ENCODE measurements around the gene XPO1. TPM values are rescaled to one million over a fixed set of nuclear protein-coding genes. Genes with fewer than 3 reads are reported as not detected.
A peak's percentile ranks its signal among the peaks of the same experiment; 100 is the strongest.

XPO1 gene
- total RNA-seq, 1 experiment from 2014 or later, result 272 TPM

GRCh38 chr2:61536572-61537276 lies 1.4 kb downstream of the XPO1 start (continued):
- no peak for TF ChIP-seq JUN (CRISPR knock-in tag; IDR thresholded peaks at IDR 0.05)
- peak; percentile 89 for TF ChIP-seq USF1 (CRISPR knock-in tag; IDR thresholded peaks at IDR 0.05)
- TF ChIP-seq NR2C2 (CRISPR knock-in tag; IDR thresholded peaks at IDR 0.05), result no peak
- 0 out of 2 replicates have a peak, but pooled peaks have one; percentile 27 for TF ChIP-seq CREM (CRISPR knock-in tag; IDR thresholded peaks at IDR 0.05)
- peak; percentile 63; the same call in 1 of the 2 replicates for TF ChIP-seq MAX (CRISPR knock-in tag; IDR thresholded peaks at IDR 0.05)
- no peak for TF ChIP-seq TEAD4 (CRISPR knock-in tag; IDR thresholded peaks at IDR 0.05)
- no peak for TF ChIP-seq FOXK1 (CRISPR knock-in tag; IDR thresholded peaks at IDR 0.05)
- TF ChIP-seq FOXP1 (CRISPR knock-in tag; IDR thresholded peaks at IDR 0.05; ENCODE audit: borderline replicate concordance), result no peak
- TF ChIP-seq GTF2I (CRISPR knock-in tag; conservative IDR thresholded peaks at IDR 0.05), result no peak
- no peak for TF ChIP-seq HMGXB4 (CRISPR knock-in tag; IDR thresholded peaks at IDR 0.05)
- TF ChIP-seq SP1 (CRISPR knock-in tag; conservative IDR thresholded peaks at IDR 0.05), result peak; percentile 35; the same call in 1 of the 2 replicates
- no peak for TF ChIP-seq MYBL2 (CRISPR knock-in tag; IDR thresholded peaks at IDR 0.05)
- peak; percentile 43; the same call in 1 of the 2 replicates for TF ChIP-seq PRDM15 (CRISPR knock-in tag; IDR thresholded peaks at IDR 0.05)
- TF ChIP-seq ARID4B (CRISPR knock-in tag; IDR thresholded peaks at IDR 0.05; ENCODE audit: borderline replicate concordance), result peak; percentile 34; the same call in 1 of the 2 replicates
- TF ChIP-seq EMX1 (CRISPR knock-in tag; IDR thresholded peaks at IDR 0.05), result 0 out of 2 replicates have a peak, but pooled peaks have one; percentile 43
- 0 out of 2 replicates have a peak, but pooled peaks have one; percentile 24 for TF ChIP-seq ZNF532 (CRISPR knock-in tag; IDR thresholded peaks at IDR 0.05; ENCODE audit: borderline replicate concordance)
- TF ChIP-seq TEAD1 (CRISPR knock-in tag; IDR thresholded peaks at IDR 0.05), result 0 out of 2 replicates have a peak, but pooled peaks have one; percentile 53
- TF ChIP-seq ATF3 (CRISPR knock-in tag; conservative IDR thresholded peaks at IDR 0.05), result no peak
- no peak for TF ChIP-seq ZNF425 (CRISPR knock-in tag; conservative IDR thresholded peaks at IDR 0.05)
